ENCODE measurements around the gene DNHD1. TPM values are rescaled to one million over a fixed set of nuclear protein-coding genes. Genes with fewer than 3 reads are reported as not detected.

DNHD1 gene
- total RNA-seq, 4 donors from 2014 or later: 3.4 to 10.5 (median 4.3) TPM

GRCh38 chr11:6489306-6489705 lies 7.8 kb upstream of the DNHD1 start:
- DNase-seq (no peak), ATAC-seq (no peak)
- in situ Hi-C loops (cut with MboI; ENCODE audit: low sequenced_read_pairs in 4 of 4) (loop anchor here in 3 of 4 donors (25.0 kb wide), 1 partner anchor 252 kb away; the partner anchor contains the start of genes CNGA4 (in 3 of the 3) and FHIP1B (in 3 of the 3)), intact Hi-C loops (cut with DNase I; ENCODE audit: low total_unique reads) (no loop called here)
- H3K36me3 ChIP-seq: peaks cover 0 to 22% of the 10 kb centered on the region in 2 donors
- H3K27ac ChIP-seq: no peak overlapping the region
- TF ChIP-seq, protein P1, sequence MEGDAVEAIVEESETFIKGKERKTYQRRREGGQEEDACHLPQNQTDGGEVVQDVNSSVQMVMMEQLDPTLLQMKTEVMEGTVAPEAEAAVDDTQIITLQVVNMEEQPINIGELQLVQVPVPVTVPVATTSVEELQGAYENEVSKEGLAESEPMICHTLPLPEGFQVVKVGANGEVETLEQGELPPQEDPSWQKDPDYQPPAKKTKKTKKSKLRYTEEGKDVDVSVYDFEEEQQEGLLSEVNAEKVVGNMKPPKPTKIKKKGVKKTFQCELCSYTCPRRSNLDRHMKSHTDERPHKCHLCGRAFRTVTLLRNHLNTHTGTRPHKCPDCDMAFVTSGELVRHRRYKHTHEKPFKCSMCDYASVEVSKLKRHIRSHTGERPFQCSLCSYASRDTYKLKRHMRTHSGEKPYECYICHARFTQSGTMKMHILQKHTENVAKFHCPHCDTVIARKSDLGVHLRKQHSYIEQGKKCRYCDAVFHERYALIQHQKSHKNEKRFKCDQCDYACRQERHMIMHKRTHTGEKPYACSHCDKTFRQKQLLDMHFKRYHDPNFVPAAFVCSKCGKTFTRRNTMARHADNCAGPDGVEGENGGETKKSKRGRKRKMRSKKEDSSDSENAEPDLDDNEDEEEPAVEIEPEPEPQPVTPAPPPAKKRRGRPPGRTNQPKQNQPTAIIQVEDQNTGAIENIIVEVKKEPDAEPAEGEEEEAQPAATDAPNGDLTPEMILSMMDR (IDR thresholded peaks at IDR 0.05 in 4 of 5, conservative IDR thresholded peaks at IDR 0.05 in 1 of 5): no peak
- TF ChIP-seq POLR2A (IDR thresholded peaks at IDR 0.05): no peak
- no peak overlapping the region for H3K4me3 ChIP-seq
- H3K4me1 ChIP-seq: no peaks in the 10 kb centered on the region
- H3K9me3 ChIP-seq: no peaks in the 10 kb centered on the region
- H3K27me3 ChIP-seq: no peaks in the 10 kb centered on the region

GRCh38 chr11:6498121-6498520 lies 1.0 kb downstream of the DNHD1 start:
- TF ChIP-seq, protein P1 (IDR thresholded peaks at IDR 0.05 in 4 of 5, conservative IDR thresholded peaks at IDR 0.05 in 1 of 5): no peak
- no peak for TF ChIP-seq POLR2A (IDR thresholded peaks at IDR 0.05)
- ATAC-seq: no peak
- no peaks in the 10 kb centered on the region for H3K4me1 ChIP-seq
- H3K9me3 ChIP-seq: no peaks in the 10 kb centered on the region
- intact Hi-C loops (cut with DNase I; ENCODE audit: low total_unique reads) (no loop called here), in situ Hi-C loops (cut with MboI; ENCODE audit: low sequenced_read_pairs in 4 of 4) (loop anchor here in 3 of 4 donors (25.0 kb wide), 1 partner anchor 261 kb away; the partner anchor contains the start of genes CNGA4 (in 3 of the 3) and FHIP1B (in 3 of the 3))
- no peaks in the 10 kb centered on the region for H3K27me3 ChIP-seq
- H3K36me3 ChIP-seq: peaks cover 0 to 22% of the 10 kb centered on the region in 2 donors
- no peak for DNase-seq
- H3K4me3 ChIP-seq: no peak overlapping the region
- H3K27ac ChIP-seq: no peak overlapping the region

- DNase-seq (no peak), ATAC-seq (no peak)
- no peak for TF ChIP-seq POLR2A (IDR thresholded peaks at IDR 0.05)
- TF ChIP-seq, protein P1 (IDR thresholded peaks at IDR 0.05 in 4 of 5, conservative IDR thresholded peaks at IDR 0.05 in 1 of 5): no peak
- no peaks in the 10 kb centered on the region for H3K4me1 ChIP-seq
- peaks cover 0 to 27% of the 10 kb centered on the region in 2 donors for H3K36me3 ChIP-seq
- no peaks in the 10 kb centered on the region for H3K27me3 ChIP-seq
- no peak overlapping the region for H3K27ac ChIP-seq
- intact Hi-C loops (cut with DNase I; ENCODE audit: low total_unique reads) (no loop called here), in situ Hi-C loops (cut with MboI; ENCODE audit: low sequenced_read_pairs in 4 of 4) (loop anchor here in 3 of 4 donors (25.0 kb wide), 1 partner anchor 261 kb away; the partner anchor contains the start of genes CNGA4 (in 3 of the 3) and FHIP1B (in 3 of the 3))
- no peak overlapping the region for H3K4me3 ChIP-seq
- no peaks in the 10 kb centered on the region for H3K9me3 ChIP-seq
Observed at GRCh38 chr11:6498544-6498943, 1.5 kb downstream of the DNHD1 start.

DNA sequence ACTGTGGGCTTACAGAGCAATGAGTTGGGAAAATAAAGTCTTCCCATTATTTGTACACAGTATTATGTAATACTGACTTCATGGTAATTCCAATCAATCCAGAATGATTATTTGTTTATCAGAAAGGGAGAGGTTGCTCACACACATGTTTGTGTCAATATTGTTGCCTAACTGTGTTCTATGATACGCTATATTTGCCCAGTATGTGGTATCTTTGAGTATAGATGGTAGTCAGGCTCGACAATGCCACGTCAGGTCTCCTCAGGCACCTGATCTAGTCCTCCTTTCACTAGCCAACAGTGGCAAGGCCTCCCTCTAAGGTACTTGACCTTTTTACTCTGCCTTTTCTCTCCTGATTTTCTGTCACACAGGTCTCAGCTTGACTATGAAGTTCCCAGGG lies 5.3 kb downstream of the DNHD1 start:
- TF ChIP-seq, protein P1 (IDR thresholded peaks at IDR 0.05 in 4 of 5, conservative IDR thresholded peaks at IDR 0.05 in 1 of 5): no peak
- no peak for TF ChIP-seq POLR2A (IDR thresholded peaks at IDR 0.05)
- no peak overlapping the region for H3K4me3 ChIP-seq
- no peaks in the 10 kb centered on the region for H3K9me3 ChIP-seq
- ATAC-seq (no peak), DNase-seq (no peak)
- peaks cover 0 to 29% of the 10 kb centered on the region in 2 donors for H3K36me3 ChIP-seq
- in situ Hi-C loops (cut with MboI; ENCODE audit: low sequenced_read_pairs in 4 of 4) (loop anchor here in 2 of 4 donors (10.0 kb wide), 2 partner anchors 118 to 128 kb away; no protein-coding TSS in a partner anchor), intact Hi-C loops (cut with DNase I; ENCODE audit: low total_unique reads) (loop anchor here (5.0 kb wide), 1 partner anchor 60 kb away; the partner anchor contains the start of gene HPX)
- H3K27me3 ChIP-seq: no peaks in the 10 kb centered on the region
- H3K27ac ChIP-seq: no peak overlapping the region
- H3K4me1 ChIP-seq: no peaks in the 10 kb centered on the region
